Neuron (in vitro differentiated cells): ENCODE measurements around the gene NPPB.

Experiments
- H2AFZ ChIP-seq: one replicate; pipeline ENCODE4 v1.6.1; 2013; ENCODE audit warnings: low read depth, mild to moderate bottlenecking, inconsistent platforms, low read length, moderate library complexity
- H3K27me3 ChIP-seq: one replicate; pipeline ENCODE4 v1.6.1; 2013; ENCODE audit warnings: low read length; ENCODE audit not compliant: insufficient read depth
- H3K36me3 ChIP-seq: one replicate; pipeline ENCODE4 v1.6.1; 2013; ENCODE audit warnings: low read length; ENCODE audit not compliant: insufficient read depth
- H3K4me1 ChIP-seq: one replicate; pipeline ENCODE4 v1.6.1; 2013; ENCODE audit warnings: low read length; ENCODE audit not compliant: insufficient read depth
- H3K4me3 ChIP-seq: 2 replicates; pipeline ENCODE4 v1.5.1; 2013; ENCODE audit warnings: mild to moderate bottlenecking, low read length, moderate library complexity
- H3K9me3 ChIP-seq: one replicate; pipeline ENCODE4 v1.6.1; 2013; ENCODE audit warnings: low read length

The NPPB gene

GRCh38 chr1:11841245-11842153 lies 17.2 kb downstream of the NPPB start:
- Histone ChIP-seq H2AFZ (no peak overlapping the region), H3K9me3 (no peaks in the 10 kb centered on the region), H3K4me3 (no peak overlapping the region), H3K36me3 (peaks cover 84% of the 10 kb centered on the region), H3K4me1 (no peaks in the 10 kb centered on the region), H3K27me3 (no peaks in the 10 kb centered on the region)

- H3K9me3 ChIP-seq, result no peaks in the 10 kb centered on the region
- H3K4me1 ChIP-seq, result no peaks in the 10 kb centered on the region
- H3K4me3 ChIP-seq, result no peak overlapping the region
- H2AFZ ChIP-seq, result no peak overlapping the region
- H3K27me3 ChIP-seq, result no peaks in the 10 kb centered on the region
- H3K36me3 ChIP-seq, result peaks cover 90% of the 10 kb centered on the region
These were observed 18.7 kb downstream of the NPPB start for GRCh38 chr1:11839727-11840705.

- H3K4me1 ChIP-seq, result no peaks in the 10 kb centered on the region
- no peak overlapping the region for H2AFZ ChIP-seq
- H3K9me3 ChIP-seq, result no peaks in the 10 kb centered on the region
- H3K27me3 ChIP-seq, result no peaks in the 10 kb centered on the region
- H3K36me3 ChIP-seq, result peaks cover 90% of the 10 kb centered on the region
- no peak overlapping the region for H3K4me3 ChIP-seq
These were observed 20.1 kb downstream of the NPPB start for GRCh38 chr1:11838349-11839272.

DNA sequence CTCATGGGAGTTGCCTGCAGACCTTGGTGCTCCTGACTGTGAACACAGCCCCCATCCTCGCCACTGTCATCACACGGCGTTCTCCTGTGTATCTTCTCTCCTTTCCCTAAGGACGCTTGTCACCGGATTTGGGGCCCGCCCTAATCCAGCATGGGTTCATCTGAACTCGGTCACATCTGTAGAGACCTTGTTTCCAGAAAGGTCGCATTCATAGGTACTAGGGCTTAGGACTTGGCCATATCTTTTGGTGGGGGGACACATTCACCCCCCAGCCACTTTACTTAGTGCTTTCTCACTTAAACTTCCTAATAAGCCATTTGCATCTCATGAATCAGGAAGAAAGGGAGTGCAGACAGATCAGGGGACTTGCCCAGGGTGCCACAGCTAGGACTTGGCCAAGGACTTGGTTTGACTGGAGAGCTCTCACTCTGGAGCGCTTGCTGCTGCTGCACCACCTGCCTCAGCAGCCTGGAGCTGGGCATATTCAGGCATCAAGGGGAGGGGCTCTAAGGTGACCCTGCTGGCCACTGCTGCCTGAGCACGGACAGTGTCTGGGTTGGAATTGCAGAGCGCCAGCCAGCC lies 20.9 kb downstream of the NPPB start:
- H2AFZ ChIP-seq, result no peak overlapping the region
- H3K4me1 ChIP-seq, result no peaks in the 10 kb centered on the region
- H3K36me3 ChIP-seq, result peaks cover 94% of the 10 kb centered on the region
- no peaks in the 10 kb centered on the region for H3K27me3 ChIP-seq
- H3K9me3 ChIP-seq, result no peaks in the 10 kb centered on the region
- H3K4me3 ChIP-seq, result no peak overlapping the region

- no peak overlapping the region for H2AFZ ChIP-seq
- no peaks in the 10 kb centered on the region for H3K9me3 ChIP-seq
- H3K4me3 ChIP-seq, result no peak overlapping the region
- no peaks in the 10 kb centered on the region for H3K27me3 ChIP-seq
- peaks cover 93% of the 10 kb centered on the region for H3K36me3 ChIP-seq
- H3K4me1 ChIP-seq, result no peaks in the 10 kb centered on the region
These were observed 21.6 kb downstream of the NPPB start for GRCh38 chr1:11836955-11837766.

DNA sequence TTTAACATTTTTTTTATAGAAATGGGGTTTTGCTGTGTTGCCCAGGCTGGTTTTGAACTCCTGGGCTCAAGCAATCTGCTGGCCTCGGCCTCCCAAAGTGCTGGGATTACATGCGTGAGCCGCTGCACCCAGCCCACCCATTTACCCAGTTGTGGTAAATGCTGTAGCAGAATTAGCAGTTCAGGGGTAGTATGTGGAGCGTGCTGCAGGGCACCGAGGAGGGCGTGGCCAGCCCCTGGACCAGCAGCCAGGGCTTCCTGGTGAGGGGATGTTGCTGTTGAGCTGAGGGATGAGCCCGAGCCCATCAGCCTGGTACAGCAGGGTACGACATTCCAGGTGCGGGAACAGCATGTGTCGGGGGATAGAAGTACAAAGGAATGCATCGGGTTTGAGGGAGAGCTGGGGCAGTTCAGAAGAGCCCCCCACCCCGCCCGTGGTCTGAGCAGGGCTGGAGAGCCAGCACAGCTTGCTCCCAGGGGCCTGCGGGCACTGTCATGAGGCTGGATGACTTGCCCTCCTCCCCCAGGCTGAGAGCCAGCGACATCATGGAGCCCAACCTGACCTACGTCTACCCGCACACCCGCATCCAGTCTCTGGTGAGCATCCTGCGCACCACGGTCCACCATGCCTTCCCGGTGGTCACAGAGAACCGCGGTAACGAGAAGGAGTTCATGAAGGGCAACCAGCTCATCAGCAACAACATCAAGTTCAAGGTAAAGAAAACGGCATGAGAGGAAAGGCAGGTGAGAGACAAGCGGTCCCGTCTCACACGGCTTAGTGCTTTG lies 23.1 kb downstream of the NPPB start:
- H3K4me3 ChIP-seq, result no peak overlapping the region
- H2AFZ ChIP-seq, result no peak overlapping the region
- no peaks in the 10 kb centered on the region for H3K9me3 ChIP-seq
- H3K36me3 ChIP-seq, result peaks cover 84% of the 10 kb centered on the region
- no peaks in the 10 kb centered on the region for H3K4me1 ChIP-seq
- H3K27me3 ChIP-seq, result no peaks in the 10 kb centered on the region

DNA sequence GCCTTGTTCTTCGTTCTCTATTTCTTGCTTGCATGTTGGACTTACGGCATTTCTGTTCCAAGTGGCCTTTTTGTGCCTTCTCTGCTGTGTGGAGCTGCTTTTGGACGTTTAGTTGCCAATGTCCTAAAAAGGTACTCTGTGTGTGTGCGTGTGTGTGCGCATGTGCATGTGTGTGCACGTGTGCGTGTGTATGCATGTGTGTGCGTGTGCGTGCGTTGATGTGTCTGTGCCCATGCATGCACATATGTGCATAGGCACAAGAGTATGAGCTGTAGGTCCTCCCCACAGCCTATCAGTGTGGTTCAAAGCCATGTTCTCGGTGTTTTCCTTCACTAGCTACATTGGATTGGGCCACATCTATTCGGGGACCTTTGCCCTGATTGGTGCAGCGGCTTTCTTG lies 24.8 kb downstream of the NPPB start:
- Histone ChIP-seq H3K4me1 (no peaks in the 10 kb centered on the region), H2AFZ (no peak overlapping the region), H3K9me3 (no peaks in the 10 kb centered on the region), H3K27me3 (no peaks in the 10 kb centered on the region), H3K4me3 (no peak overlapping the region), H3K36me3 (peaks cover 82% of the 10 kb centered on the region)

DNA sequence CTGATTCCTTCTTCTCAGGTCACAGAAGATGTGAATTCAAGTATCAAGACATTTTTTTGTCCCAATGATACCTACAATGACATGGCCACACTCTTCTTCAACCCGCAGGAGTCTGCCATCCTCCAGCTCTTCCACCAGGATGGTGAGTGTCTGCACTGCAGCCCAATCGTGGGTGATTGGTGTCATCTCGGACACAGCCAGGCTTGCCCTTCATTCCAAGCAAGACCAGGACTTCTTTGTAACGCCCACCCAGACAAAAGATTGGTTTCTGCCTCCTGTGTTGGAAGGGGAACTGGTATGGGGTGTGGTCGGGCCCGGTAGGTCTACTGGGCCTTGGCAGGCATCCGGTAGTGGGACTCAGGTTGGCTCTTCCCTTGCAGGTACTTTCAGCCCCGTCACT lies 25.2 kb downstream of the NPPB start:
- Histone ChIP-seq H2AFZ (no peak overlapping the region), H3K27me3 (no peaks in the 10 kb centered on the region), H3K4me3 (no peak overlapping the region), H3K9me3 (no peaks in the 10 kb centered on the region), H3K4me1 (no peaks in the 10 kb centered on the region), H3K36me3 (peaks cover 85% of the 10 kb centered on the region)

DNA sequence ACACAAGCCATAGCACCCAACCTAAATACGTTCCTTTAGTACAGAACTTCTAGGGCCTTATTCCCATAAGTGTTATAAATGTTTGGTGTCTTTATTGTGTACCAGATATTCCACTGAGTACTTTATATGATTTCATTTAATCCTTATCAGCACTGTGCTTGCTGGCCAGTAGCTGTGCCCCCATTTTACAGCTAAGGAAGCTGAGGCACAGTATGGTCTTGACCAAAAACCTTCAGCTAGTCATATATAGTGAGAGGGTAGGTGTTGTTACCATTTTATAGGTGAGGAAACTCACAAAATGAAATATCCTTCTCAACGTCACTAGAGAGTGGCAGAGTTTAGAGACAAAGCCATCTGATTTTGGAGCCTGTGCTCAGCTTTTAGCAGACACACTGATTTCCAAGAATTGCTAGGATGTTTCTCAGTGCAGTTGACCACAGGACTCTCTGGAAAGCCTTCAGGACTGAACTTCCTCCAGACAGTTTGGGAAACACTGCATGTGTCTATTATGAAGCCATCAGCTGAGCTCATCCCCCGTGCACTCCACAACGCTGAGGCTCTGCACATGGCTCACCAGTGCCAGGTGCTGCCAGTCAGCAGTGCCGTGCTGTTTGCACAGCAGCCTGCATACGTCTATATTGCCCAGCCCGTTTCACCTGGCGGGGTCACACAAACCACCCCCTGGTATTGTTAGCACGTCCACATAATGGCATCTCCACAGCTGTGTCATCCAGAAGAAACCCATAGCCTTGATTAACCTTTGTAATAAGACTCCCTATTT lies 26.6 kb downstream of the NPPB start:
- no peaks in the 10 kb centered on the region for H3K9me3 ChIP-seq
- H3K4me1 ChIP-seq, result no peaks in the 10 kb centered on the region
- peaks cover 85% of the 10 kb centered on the region for H3K36me3 ChIP-seq

DNA sequence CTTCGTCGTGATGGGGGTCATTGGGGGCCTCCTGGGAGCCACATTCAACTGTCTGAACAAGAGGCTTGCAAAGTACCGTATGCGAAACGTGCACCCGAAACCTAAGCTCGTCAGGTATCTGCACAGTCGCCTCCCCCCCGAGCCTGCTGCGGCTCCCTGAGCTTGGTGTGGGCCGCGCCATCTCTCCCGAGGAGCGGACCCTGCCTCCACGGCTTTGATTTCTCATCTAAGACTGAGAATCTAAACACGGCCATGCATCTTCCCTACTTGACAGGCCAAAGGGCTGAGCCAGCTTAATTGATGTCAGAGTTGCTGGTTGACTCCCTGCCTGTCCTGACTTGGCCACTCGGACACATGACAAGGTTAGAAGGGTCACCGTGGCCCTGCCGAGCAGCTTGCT lies 30.2 kb downstream of the NPPB start:
- no peak overlapping the region for H3K4me3 ChIP-seq
- H3K36me3 ChIP-seq, result peaks cover 87% of the 10 kb centered on the region
- H3K9me3 ChIP-seq, result no peaks in the 10 kb centered on the region
- no peaks in the 10 kb centered on the region for H3K4me1 ChIP-seq
- H3K27me3 ChIP-seq, result no peaks in the 10 kb centered on the region
- H2AFZ ChIP-seq, result no peak overlapping the region

More for the DNA sequence above, 26.6 kb downstream of the NPPB start:
- Histone ChIP-seq H3K4me3 (no peak overlapping the region), H3K27me3 (no peaks in the 10 kb centered on the region), H2AFZ (no peak overlapping the region)
